Activated T-helper 9 cell treated with anti-CD3 and anti-CD28 coated beads, Interleukin-2, amount 50 U/mL, for 16 hours (primary cell): ENCODE results near the gene SEMA6D.

Source experiments
- DNase-seq: peaks from one replicate; pipeline ENCODE4 v3.0.0-alpha.2; 2020; ENCODE audit warnings: low read depth

SEMA6D gene

GRCh38 chr15:47743886-47744285, 26.6 kb downstream of the SEMA6D start:
- DNase-seq: no peak

- DNase-seq: no peak
Observed at GRCh38 chr15:47744496-47744895, 27.2 kb downstream of the SEMA6D start.

- no peak for DNase-seq
Observed at GRCh38 chr15:47744973-47745372, 27.7 kb downstream of the SEMA6D start.

- DNase-seq: no peak
Observed at GRCh38 chr15:47746516-47746915, 29.2 kb downstream of the SEMA6D start.

- DNase-seq: no peak
Observed at GRCh38 chr15:47750030-47750739, 32.9 kb downstream of the SEMA6D start.

GRCh38 chr15:47750740-47751262, 33.5 kb downstream of the SEMA6D start:
- no peak for DNase-seq

- no peak for DNase-seq
Observed at GRCh38 chr15:47753591-47753990, 36.3 kb downstream of the SEMA6D start.

- no peak for DNase-seq
Observed at GRCh38 chr15:47754312-47754711, 37.0 kb downstream of the SEMA6D start.

- no peak for DNase-seq
Observed at GRCh38 chr15:47755941-47756340, 38.6 kb downstream of the SEMA6D start.

GRCh38 chr15:47756872-47757271, 39.6 kb downstream of the SEMA6D start:
- DNase-seq: no peak

GRCh38 chr15:47757331-47757730, 40.0 kb downstream of the SEMA6D start:
- DNase-seq: no peak

GRCh38 chr15:47762621-47763020, 45.3 kb downstream of the SEMA6D start:
- DNase-seq: no peak

- no peak for DNase-seq
Observed at GRCh38 chr15:47764666-47765065, 47.4 kb downstream of the SEMA6D start.

GRCh38 chr15:47766406-47766805, 49.1 kb downstream of the SEMA6D start:
- no peak for DNase-seq

- DNase-seq: no peak
Observed at GRCh38 chr15:47767035-47767434, 49.7 kb downstream of the SEMA6D start.

- DNase-seq: no peak
Observed at GRCh38 chr15:47768735-47769134, 51.4 kb downstream of the SEMA6D start.

GRCh38 chr15:47769166-47769565, 51.9 kb downstream of the SEMA6D start:
- no peak for DNase-seq

GRCh38 chr15:47773143-47773542, 55.8 kb downstream of the SEMA6D start:
- DNase-seq: no peak

- no peak for DNase-seq
Observed at GRCh38 chr15:47778263-47778770, 61.0 kb downstream of the SEMA6D start.

GRCh38 chr15:47780971-47781370, 63.7 kb downstream of the SEMA6D start:
- no peak for DNase-seq

- no peak for DNase-seq
Observed at GRCh38 chr15:47781527-47781926, 64.2 kb downstream of the SEMA6D start.

- no peak for DNase-seq
Observed at GRCh38 chr15:47784820-47785219, 67.5 kb downstream of the SEMA6D start.

- no peak for DNase-seq
Observed at GRCh38 chr15:47786371-47786770, 69.1 kb downstream of the SEMA6D start.

GRCh38 chr15:47787875-47788274, 70.6 kb downstream of the SEMA6D start:
- DNase-seq: no peak
